ENCODE measurements around the gene LRRC34.

GRCh38 chr3:169825316-169825715 is 12.6 kb upstream of the LRRC34 start:
- no peak for TF ChIP-seq POLR2A (IDR thresholded peaks at IDR 0.05; ENCODE audit: low read length)
- no peak for TF ChIP-seq GATA1 (IDR thresholded peaks at IDR 0.05; ENCODE audit: low read depth, low read length)
